B cell (primary cell): ENCODE data around the gene SMAD9.

ENCODE experiments used
- CTCF ChIP-seq: fragments of 200-600 bp; IDR thresholded peaks from one replicate; pipeline ENCODE4 v1.8.0; 2022; ENCODE audit warnings: antibody characterized with exemption, mild to moderate bottlenecking
- EZH2 ChIP-seq: IDR thresholded peaks from 2 replicates; pipeline ENCODE4 v1.6.1; 2012; ENCODE audit warnings: borderline replicate concordance, low read depth, mild to moderate bottlenecking, moderate library complexity, low read length; ENCODE audit not compliant: insufficient read depth, poor library complexity, severe bottlenecking

- TF ChIP-seq CTCF (no peak), EZH2 (no peak)
These were observed 57.9 kb downstream of the SMAD9 start for GRCh38 chr13:36862002-36862685.
